ENCODE results near the gene OPTC.
"Not testable (repeated sequence)": the region's sequence is repeated elsewhere in the genome, so short reads cannot be mapped to it uniquely, and the experiment has no call there.

OPTC gene

GRCh38 chr1:203493901-203494300 is at the start of gene OPTC:
OPTC (plus strand) TSS chr1:203494153; CDS start chr1:203496006, 1,853 bp downstream.
- no peak for DNase-seq

GRCh38 chr1:203444171-203444576 is 49.8 kb upstream of the OPTC start:
- no peak for DNase-seq

- DNase-seq, result no peak
Measured at GRCh38 chr1:203447151-203447550, 46.8 kb upstream of the OPTC start.

GRCh38 chr1:203447598-203447997 is 46.4 kb upstream of the OPTC start:
- not testable (repeated sequence) for DNase-seq

- DNase-seq, result no peak
Measured at GRCh38 chr1:203448521-203449061, 45.4 kb upstream of the OPTC start.

GRCh38 chr1:203450001-203450400 is 44.0 kb upstream of the OPTC start:
- DNase-seq, result no peak

GRCh38 chr1:203450479-203451149 is 43.3 kb upstream of the OPTC start:
- no peak for DNase-seq

GRCh38 chr1:203451836-203452784 is 41.8 kb upstream of the OPTC start:
- DNase-seq, result no peak

- no peak for DNase-seq
Measured at GRCh38 chr1:203453016-203453415, 40.9 kb upstream of the OPTC start.

- DNase-seq, result no peak
Measured at GRCh38 chr1:203453616-203454015, 40.3 kb upstream of the OPTC start.

- no peak for DNase-seq
Measured at GRCh38 chr1:203454986-203455471, 38.9 kb upstream of the OPTC start.

- no peak for DNase-seq
Measured at GRCh38 chr1:203455706-203456105, 38.2 kb upstream of the OPTC start.

GRCh38 chr1:203456577-203456976 is 37.4 kb upstream of the OPTC start:
- no peak for DNase-seq

- DNase-seq, result no peak
Measured at GRCh38 chr1:203458078-203458477, 35.9 kb upstream of the OPTC start.

GRCh38 chr1:203459671-203460201 is 34.2 kb upstream of the OPTC start:
- no peak for DNase-seq

- DNase-seq, result no peak
Measured at GRCh38 chr1:203461717-203462116, 32.2 kb upstream of the OPTC start.

GRCh38 chr1:203462143-203462542 is 31.8 kb upstream of the OPTC start:
- DNase-seq, result no peak

- DNase-seq, result no peak
Measured at GRCh38 chr1:203462878-203463277, 31.1 kb upstream of the OPTC start.

GRCh38 chr1:203463469-203464062 is 30.4 kb upstream of the OPTC start:
- no peak for DNase-seq

- DNase-seq, result no peak
Measured at GRCh38 chr1:203464226-203464625, 29.7 kb upstream of the OPTC start.

- DNase-seq, result no peak
Measured at GRCh38 chr1:203464743-203465142, 29.2 kb upstream of the OPTC start.

- DNase-seq, result no peak
Measured at GRCh38 chr1:203465146-203465798, 28.7 kb upstream of the OPTC start.

Measured in activated CD4-positive, alpha-beta T cell treated with anti-CD3 and anti-CD28 coated beads, Interleukin-2, amount 50 U/mL, for 48 hours (primary cell).